ENCODE data around the gene NPIPA3.
"Not testable (repeated sequence)": the region's sequence is repeated elsewhere in the genome, so short reads cannot be mapped to it uniquely, and the experiment has no call there.

- TF ChIP-seq TSHZ2, CSRNP3, GLIS3, SNAI2, ISL1 (CRISPR knock-in tag; IDR thresholded peaks at IDR 0.05): not testable (repeated sequence)
Observed at GRCh38 chr16:14701859-14702258, 1.4 kb upstream of the NPIPA3 start.
